H1 (cell line): Measurements from ENCODE around the gene IFT122. TPM values are rescaled to one million over a fixed set of nuclear protein-coding genes. Genes with fewer than 3 reads are reported as not detected.

Source experiments
- CTCF ChIA-PET: fragments of 300-600 bp; sonication (Branson Sonifier 250); formaldehyde crosslinking; loops from one replicate; lab custom pipeline; 2021; ENCODE audit not compliant: partially characterized antibody; lab: Charles Lee
- POLR2A ChIA-PET: fragments of 300-600 bp; sonication (Branson Sonifier 250); formaldehyde crosslinking; loops from one replicate; lab custom pipeline; 2021; ENCODE audit warnings: inconsistent platforms; ENCODE audit not compliant: partially characterized antibody; lab: Charles Lee
- DNase-seq, 2 experiments: peaks; one replicate each; pipeline versions ENCODE4 v3.0.0 to v3.0.0-alpha.2; 2010 to 2022; ENCODE audit warnings: low spot score in 2 of 2, low read depth in 1 of 2, mixed read lengths in 1 of 2
- FAIRE-seq: peaks from 2 replicates; lab custom pipeline; 2011; peaks lifted over from hg19 to GRCh38; lab: Jason Lieb, UNC
- H2AFZ ChIP-seq: 2 replicates; pipeline ENCODE4 v1.8.1; 2012; ENCODE audit warnings: low read length, inconsistent platforms
- H2AK5ac ChIP-seq: 2 replicates; pipeline ENCODE4 v1.6.1; 2013; ENCODE audit warnings: low read depth, low read length
- H2BK120ac ChIP-seq: replicated peaks from 2 replicates; pipeline ENCODE3; 2013; ENCODE audit warnings: low read depth, low read length, inconsistent platforms
- H2BK12ac ChIP-seq: 2 replicates; pipeline ENCODE4 v1.6.1; 2013; ENCODE audit warnings: low read depth, low read length
- H2BK15ac ChIP-seq: 2 replicates; pipeline ENCODE4 v1.6.1; 2013; ENCODE audit warnings: low read length
- H2BK20ac ChIP-seq: 2 replicates; pipeline ENCODE4 v1.6.1; 2013; ENCODE audit warnings: low read length
- H2BK5ac ChIP-seq: 2 replicates; pipeline ENCODE4 v1.6.1; 2013; ENCODE audit warnings: low read depth, low read length
- H3K14ac ChIP-seq: 2 replicates; pipeline ENCODE4 v1.6.1; 2013; ENCODE audit warnings: inconsistent platforms; ENCODE audit not compliant: insufficient read length
- H3K18ac ChIP-seq: 2 replicates; pipeline ENCODE4 v1.6.1; 2013; ENCODE audit warnings: low read length; ENCODE audit errors: extremely low read depth
- H3K23ac ChIP-seq: 2 replicates; pipeline ENCODE4 v1.6.1; 2013; ENCODE audit warnings: inconsistent platforms; ENCODE audit not compliant: insufficient read length
- H3K23me2 ChIP-seq: 2 replicates; pipeline ENCODE4 v1.6.1; 2013; ENCODE audit warnings: low read depth, low read length
- H3K27ac ChIP-seq: 2 replicates; pipeline ENCODE4 v1.6.1; 2011; ENCODE audit warnings: low read depth, low read length, inconsistent platforms
- H3K27me3 ChIP-seq, 4 experiments: replicated peaks in 1 of 4; 1 replicate in 1 of 4; 2 replicates in 3 of 4; pipeline versions ENCODE4 v1.6.1 to v1.8.1; 2011 to 2013; ENCODE audit warnings: low read length in 3 of 4, mild to moderate bottlenecking in 3 of 4, inconsistent platforms in 2 of 4, mixed read lengths in 2 of 4, moderate library complexity in 1 of 4; ENCODE audit not compliant: control insufficient read depth in 3 of 4, insufficient read depth in 3 of 4; ENCODE audit errors: extremely low read depth in 1 of 4
- H3K36me3 ChIP-seq, 4 experiments: 2 replicates each; pipeline versions ENCODE4 v1.6.1 to v1.8.1; 2011 to 2013; ENCODE audit warnings: mild to moderate bottlenecking in 4 of 4, low read length in 3 of 4, moderate library complexity in 2 of 4, control low read depth in 1 of 4, inconsistent platforms in 1 of 4; ENCODE audit not compliant: insufficient read depth in 4 of 4, control insufficient read depth in 2 of 4
- H3K4ac ChIP-seq: replicated peaks from 2 replicates; pipeline ENCODE3; 2013; ENCODE audit warnings: low read length, low read depth, mixed read lengths, inconsistent platforms; ENCODE audit not compliant: insufficient read length
- H3K4me1 ChIP-seq, 4 experiments: replicated peaks in 1 of 4; 1 replicate in 1 of 4; 2 replicates in 3 of 4; pipeline versions ENCODE4 v1.6.1 to v1.8.1; 2011 to 2013; ENCODE audit warnings: low read length in 3 of 4, inconsistent platforms in 2 of 4, mixed read lengths in 1 of 4; ENCODE audit not compliant: insufficient read depth in 4 of 4, control insufficient read depth in 3 of 4
- H3K4me2 ChIP-seq, 2 experiments: 2 replicates each; pipeline versions ENCODE4 v1.6.1 to v1.8.1; 2011 to 2013; ENCODE audit warnings: low read depth in 2 of 2, low read length in 2 of 2, control low read depth in 1 of 2, inconsistent platforms in 1 of 2, mild to moderate bottlenecking in 1 of 2; ENCODE audit not compliant: insufficient read depth in 1 of 2
- H3K4me3 ChIP-seq, 4 experiments: fragments of 200-600, 300-600 bp in 1 of 4; sonication (generic), shearing (Covaris generic), sonication (Bioruptor Twin) in 1 of 4; 2 replicates each; pipeline versions ENCODE4 v1.5.1 to v1.8.1; 2011 to 2016; ENCODE audit warnings: low read length in 4 of 4, low read depth in 3 of 4, control low read depth in 2 of 4, inconsistent platforms in 2 of 4, mild to moderate bottlenecking in 2 of 4, mixed read lengths in 1 of 4, moderate library complexity in 1 of 4; ENCODE audit not compliant: insufficient read depth in 2 of 4; ENCODE audit errors: extremely low read depth in 1 of 4
- H3K56ac ChIP-seq: replicated peaks from 2 replicates; pipeline ENCODE3; 2013; ENCODE audit warnings: low read depth, mild to moderate bottlenecking, mixed read lengths, low read length, inconsistent platforms; ENCODE audit not compliant: insufficient read length
- H3K79me1 ChIP-seq: 2 replicates; pipeline ENCODE4 v1.6.1; 2013; ENCODE audit warnings: low read depth, low read length, control low read depth
- H3K79me2 ChIP-seq, 2 experiments: 2 replicates each; pipeline versions ENCODE4 v1.6.1 to v1.8.1; 2012 to 2013; ENCODE audit warnings: low read length in 2 of 2, mild to moderate bottlenecking in 2 of 2, inconsistent platforms in 1 of 2; ENCODE audit not compliant: insufficient read depth in 2 of 2, control insufficient read depth in 1 of 2
- H3K9ac ChIP-seq, 4 experiments: replicated peaks in 1 of 4; 1 replicate in 1 of 4; 2 replicates in 3 of 4; pipeline versions ENCODE4 v1.6.1 to v1.8.1; 2011 to 2013; ENCODE audit warnings: low read depth in 3 of 4, low read length in 3 of 4, control low read depth in 2 of 4, mild to moderate bottlenecking in 2 of 4, moderate library complexity in 2 of 4, inconsistent platforms in 1 of 4; ENCODE audit errors: extremely low read depth in 1 of 4
- H3K9me3 ChIP-seq, 2 experiments: 2 replicates each; pipeline versions ENCODE4 v1.6.1 to v1.8.1; 2012 to 2013; ENCODE audit warnings: mild to moderate bottlenecking in 2 of 2, moderate library complexity in 2 of 2, control low read depth in 1 of 2, inconsistent platforms in 1 of 2, low read depth in 1 of 2, low read length in 1 of 2, mixed read lengths in 1 of 2; ENCODE audit not compliant: insufficient read depth in 2 of 2
- H4K20me1 ChIP-seq, 2 experiments: replicated peaks in 1 of 2; 2 replicates each; pipeline versions ENCODE3 to v1.8.1; 2011 to 2013; ENCODE audit warnings: inconsistent platforms in 2 of 2, low read length in 2 of 2, mild to moderate bottlenecking in 1 of 2; ENCODE audit not compliant: insufficient read depth in 2 of 2, control insufficient read depth in 1 of 2
- H4K5ac ChIP-seq: 2 replicates; pipeline ENCODE4 v1.6.1; 2013; ENCODE audit warnings: low read length, low read depth, mixed read lengths, inconsistent platforms; ENCODE audit not compliant: insufficient read length
- H4K8ac ChIP-seq: 2 replicates; pipeline ENCODE4 v1.8.0; 2013; ENCODE audit warnings: mild to moderate bottlenecking, moderate library complexity, low read length, inconsistent platforms; ENCODE audit not compliant: insufficient read depth; ENCODE audit errors: extremely low read depth
- H4K91ac ChIP-seq: replicated peaks from 2 replicates; pipeline ENCODE3; 2013; ENCODE audit warnings: low read length, mixed read lengths, inconsistent platforms; ENCODE audit not compliant: insufficient read length
- BACH1 ChIP-seq: IDR thresholded peaks from 2 replicates; pipeline ENCODE4 v1.6.1; 2012; ENCODE audit warnings: low read length, improper control_type of control experiment
- CBX5 ChIP-seq: fragments of 300-800, 300-1000 bp; sonication (generic); IDR thresholded peaks from 2 replicates; pipeline ENCODE4 v1.7.1; 2016; ENCODE audit warnings: antibody characterized with exemption, low read length, low read depth
- CBX8 ChIP-seq: fragments of 300-800, 300-1000 bp; sonication (generic); IDR thresholded peaks from 2 replicates; pipeline ENCODE4 v1.7.1; 2016; ENCODE audit warnings: low read depth, low read length, borderline replicate concordance
- CEBPB ChIP-seq: IDR thresholded peaks from 2 replicates; pipeline ENCODE4 v1.6.1; 2012; ENCODE audit warnings: low read depth, low read length
- CHD1 ChIP-seq: IDR thresholded peaks from 2 replicates; pipeline ENCODE4 v1.6.1; 2012; ENCODE audit warnings: low read depth, low read length, improper control_type of control experiment
- CHD2 ChIP-seq: IDR thresholded peaks from 2 replicates; pipeline ENCODE4 v1.6.1; 2012; ENCODE audit warnings: low read length, improper control_type of control experiment
- EP300 ChIP-seq, 2 experiments: IDR thresholded peaks; 1 replicate in 1 of 2; 2 replicates in 1 of 2; pipeline ENCODE4 v1.6.1; 2011 to 2012; ENCODE audit warnings: low read depth in 2 of 2, low read length in 2 of 2, mild to moderate bottlenecking in 2 of 2, borderline replicate concordance in 1 of 2, inconsistent platforms in 1 of 2, moderate library complexity in 1 of 2
- HDAC6 ChIP-seq: IDR thresholded peaks from one replicate; pipeline ENCODE4 v1.7.1; 2012; ENCODE audit warnings: low read depth, mild to moderate bottlenecking, inconsistent platforms, low read length, moderate library complexity
- KDM5A ChIP-seq: fragments of 200-600 bp; IDR thresholded peaks from 2 replicates; pipeline ENCODE4 v1.7.1; 2012; ENCODE audit warnings: mild to moderate bottlenecking, low read length, inconsistent platforms, mixed read lengths
- POU5F1 ChIP-seq: IDR thresholded peaks from 2 replicates; pipeline ENCODE4 v1.6.1; 2011; ENCODE audit warnings: low read depth, mild to moderate bottlenecking, low read length, moderate library complexity
- SP4 ChIP-seq: IDR thresholded peaks from 2 replicates; pipeline ENCODE4 v1.6.1; 2012; ENCODE audit warnings: low read length, inconsistent platforms
- ZNF274 ChIP-seq: IDR thresholded peaks from 2 replicates; pipeline ENCODE4 v1.7.0; 2012; ENCODE audit warnings: low read length, borderline replicate concordance; ENCODE audit errors: extremely low read depth
- WGBS, 2 experiments: shearing (Covaris generic) in 1 of 2; methylation state at CpG; one replicate each; pipeline versions ENCODE4 v1.1.6 to v1.1.7; 2013 to 2015; ENCODE audit warnings: low lambda C conversion rate in 2 of 2, mixed read lengths in 2 of 2, inconsistent platforms in 1 of 2, low coverage in 1 of 2, missing lambda C conversion rate in 1 of 2; ENCODE audit not compliant: insufficient replicate concordance in 2 of 2, insufficient coverage in 1 of 2, insufficient read length in 1 of 2; ENCODE audit errors: extremely low coverage in 1 of 2, missing lambda C conversion rate in 1 of 2; 5-methylcytosine and 5-hydroxymethylcytosine counted together
- polyA plus RNA-seq, 7 experiments: library from polyadenylated mRNA; depleted of rRNA in 3 of 7; stranded (reverse) in 5 of 7; unstranded in 2 of 7; fragments of >200 nt in 5 of 7; fragments of 200-250 nt in 2 of 7; gene quantifications; 1 replicate in 5 of 7; 2 replicates in 1 of 7; 4 replicates in 1 of 7; pipeline versions ENCODE4 v1.2.1 to v1.2.3, GENCODE V29; 2011 to 2013; ENCODE audit warnings: missing spikeins in 2 of 7, mixed read lengths in 2 of 7
- total RNA-seq: library from RNA; stranded (reverse); fragmentation: NEBNext Ultra II Directional; extraction: Animal tissue kit (Norgen Biotek cat#: 25700); gene quantifications from 2 replicates; pipeline ENCODE4 v1.2.1, GENCODE V29; 2021
- TF ChIP-seq, protein P1 (sequence below): IDR thresholded peaks from 2 replicates; pipeline ENCODE4 v1.6.1; 2012; ENCODE audit warnings: inconsistent platforms

Gene IFT122
- total and polyA plus RNA-seq, 2 of the 8 experiments (the other 6 are each of a cell fraction or from before 2014, with no cell fraction given): 23.7 to 25.1 TPM

DNA sequence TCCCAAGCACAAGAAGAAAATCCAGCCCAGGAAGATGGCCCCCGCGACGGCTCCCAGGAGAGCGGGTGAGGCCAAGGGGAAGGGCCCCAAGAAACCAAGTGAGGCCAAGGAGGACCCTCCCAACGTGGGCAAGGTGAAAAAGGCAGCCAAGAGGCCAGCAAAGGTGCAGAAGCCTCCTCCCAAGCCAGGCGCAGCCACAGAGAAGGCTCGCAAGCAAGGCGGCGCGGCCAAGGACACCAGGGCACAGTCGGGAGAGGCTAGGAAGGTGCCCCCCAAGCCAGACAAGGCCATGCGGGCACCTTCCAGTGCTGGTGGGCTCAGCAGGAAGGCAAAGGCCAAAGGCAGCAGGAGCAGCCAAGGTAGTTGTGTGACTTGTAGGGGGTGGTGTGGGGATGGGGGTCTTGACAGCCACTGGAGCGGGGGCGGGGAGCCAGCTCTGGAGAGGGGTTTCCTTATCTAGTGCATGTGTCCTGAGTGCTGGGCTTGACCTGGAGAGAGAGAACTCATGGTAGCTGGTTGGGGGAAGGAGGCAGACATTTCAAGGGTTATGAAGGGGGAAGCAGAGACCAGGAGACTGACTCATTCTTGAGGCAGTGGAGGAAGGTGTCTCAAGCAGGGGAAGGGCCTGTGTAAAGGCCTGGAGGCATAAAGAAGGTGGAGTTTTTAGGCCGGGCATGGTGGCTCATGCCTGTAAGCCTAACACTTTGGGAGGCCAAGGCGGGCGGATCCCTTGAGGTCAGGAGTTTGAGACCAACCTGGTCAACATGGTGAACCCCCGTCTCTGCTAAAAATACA is 109.2 kb downstream of the IFT122 start:
- no peak overlapping the region for H4K91ac ChIP-seq
- H3K9ac ChIP-seq: no peak overlapping the region
- no peak overlapping the region for H2BK120ac ChIP-seq
- H3K27me3 ChIP-seq: no peaks in the 10 kb centered on the region
- 90% methylated on average over 15 of the region's 18 CpGs; no CpG with 5 or more reads in 1 of the 2 experiments for WGBS, 2 experiments
- ChIA-PET POLR2A (no interaction called here), CTCF (interaction anchor here (1.2 to 11.3 kb wide), 4 partner anchors 9 to 79 kb away, joined by 3 to 93 read pairs (median 4); no protein-coding TSS in a partner anchor)
- H3K79me2 ChIP-seq: no peaks in the 10 kb centered on the region
- no peaks in the 10 kb centered on the region for H4K20me1 ChIP-seq
- H3K27ac ChIP-seq: no peak overlapping the region
- no peak overlapping the region for H2BK5ac ChIP-seq
- H3K56ac ChIP-seq: no peak overlapping the region
- no peak overlapping the region for H2BK15ac ChIP-seq
- H2BK12ac ChIP-seq: no peak overlapping the region
- no peak overlapping the region for H3K14ac ChIP-seq
- H4K8ac ChIP-seq: no peak overlapping the region
- H4K5ac ChIP-seq: no peak overlapping the region
- H2AFZ ChIP-seq: no peak overlapping the region
- no peak overlapping the region for H3K4ac ChIP-seq
- FAIRE-seq (no peak), DNase-seq (no peak)
- peaks cover 3 to 10% (median 5%) of the 10 kb centered on the region in 4 experiments; a peak in 6 of 7 replicates for H3K4me1 ChIP-seq
- H3K4me2 ChIP-seq: no peak overlapping the region
- H3K23me2 ChIP-seq: no peaks in the 10 kb centered on the region; the same call in 1 of the 2 replicates
- H2AK5ac ChIP-seq: no peak overlapping the region
- no peak overlapping the region for H2BK20ac ChIP-seq
- H3K9me3 ChIP-seq: no peaks in the 10 kb centered on the region
- no peak overlapping the region for H3K23ac ChIP-seq
- H3K4me3 ChIP-seq: no peak overlapping the region
- no peaks in the 10 kb centered on the region for H3K79me1 ChIP-seq
- H3K18ac ChIP-seq: no peak overlapping the region
- no peaks in the 10 kb centered on the region for H3K36me3 ChIP-seq
- TF ChIP-seq BACH1 (no peak), CHD1 (no peak), SP4 (no peak), CBX8 (no peak), CBX5 (no peak), KDM5A (no peak), POU5F1 (no peak), ZNF274 (no peak), HDAC6 (no peak), EP300 (IDR thresholded peaks at IDR 0.05; ENCODE audit: borderline replicate concordance in 1 of 2, low read depth in 2 of 2, low read length in 2 of 2) (no peak), CHD2 (no peak), CEBPB (no peak)
- TF ChIP-seq, protein P1, sequence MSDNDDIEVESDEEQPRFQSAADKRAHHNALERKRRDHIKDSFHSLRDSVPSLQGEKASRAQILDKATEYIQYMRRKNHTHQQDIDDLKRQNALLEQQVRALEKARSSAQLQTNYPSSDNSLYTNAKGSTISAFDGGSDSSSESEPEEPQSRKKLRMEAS: no peak
